HG02885 (cell line): ENCODE results near the gene CLEC4M.
"Not testable (repeated sequence)": the region's sequence is repeated elsewhere in the genome, so short reads cannot be mapped to it uniquely, and the experiment has no call there.

Experiments used
- ATAC-seq: cut with Tn5 transposase; IDR thresholded peaks from one replicate; pipeline ENCODE4 v1.9.1; 2021; ENCODE audit warnings: mild to moderate bottlenecking; ENCODE audit not compliant: unreplicated experiment, poor library complexity

Gene CLEC4M

GRCh38 chr19:7769171-7769570 lies 6.1 kb downstream of the CLEC4M start:
- no peak for ATAC-seq

- no peak for ATAC-seq
These were observed 8.0 kb downstream of the CLEC4M start for GRCh38 chr19:7771072-7771471.

- ATAC-seq, result no peak
These were observed 9.8 kb downstream of the CLEC4M start for GRCh38 chr19:7772752-7773291.

GRCh38 chr19:7773841-7774240 lies 10.8 kb downstream of the CLEC4M start:
- no peak for ATAC-seq

- no peak for ATAC-seq
These were observed 12.7 kb downstream of the CLEC4M start for GRCh38 chr19:7775761-7776160.

- no peak for ATAC-seq
These were observed 15.0 kb downstream of the CLEC4M start for GRCh38 chr19:7778081-7778480.

- ATAC-seq, result no peak
These were observed 16.8 kb downstream of the CLEC4M start for GRCh38 chr19:7779631-7780486.

GRCh38 chr19:7781157-7781556 lies 18.1 kb downstream of the CLEC4M start:
- no peak for ATAC-seq

GRCh38 chr19:7783991-7784423 lies 21.0 kb downstream of the CLEC4M start:
- ATAC-seq, result no peak

- ATAC-seq, result no peak
These were observed 21.8 kb downstream of the CLEC4M start for GRCh38 chr19:7784856-7785255.

- no peak for ATAC-seq
These were observed 24.1 kb downstream of the CLEC4M start for GRCh38 chr19:7787141-7787540.

- no peak for ATAC-seq
These were observed 24.6 kb downstream of the CLEC4M start for GRCh38 chr19:7787602-7788177.

- ATAC-seq, result no peak
These were observed 25.3 kb downstream of the CLEC4M start for GRCh38 chr19:7788178-7788932.

- no peak for ATAC-seq
These were observed 25.9 kb downstream of the CLEC4M start for GRCh38 chr19:7788933-7789323.

- ATAC-seq, result no peak
These were observed 26.4 kb downstream of the CLEC4M start for GRCh38 chr19:7789447-7789846.

GRCh38 chr19:7790416-7790815 lies 27.4 kb downstream of the CLEC4M start:
- ATAC-seq, result no peak

- ATAC-seq, result no peak
These were observed 29.2 kb downstream of the CLEC4M start for GRCh38 chr19:7792281-7792680.

GRCh38 chr19:7792701-7793100 lies 29.7 kb downstream of the CLEC4M start:
- not testable (repeated sequence) for ATAC-seq

- no peak for ATAC-seq
These were observed 30.4 kb downstream of the CLEC4M start for GRCh38 chr19:7793493-7793892.

GRCh38 chr19:7795555-7796161 lies 32.6 kb downstream of the CLEC4M start:
- ATAC-seq, result no peak
